ENCODE data around the gene ATP10D. TPM values are rescaled to one million over a fixed set of nuclear protein-coding genes. Genes with fewer than 3 reads are reported as not detected.

The ATP10D gene
- total and polyA plus RNA-seq, 8 donors, result 28.7 to 45.9 (median 32.3) TPM

- Histone ChIP-seq H3K4me3 (no peak overlapping the region), H3K27ac (no peak overlapping the region), H3K4me1 (no peaks in the 10 kb centered on the region), H3K9me3 (peaks cover 0 to 10% of the 10 kb centered on the region in 2 donors), H3K27me3 (no peaks in the 10 kb centered on the region), H3K36me3 (peaks cover 0 to 74% of the 10 kb centered on the region in 2 donors)
- DNase-seq (no peak), ATAC-seq (no peak)
- TF ChIP-seq, protein P1, sequence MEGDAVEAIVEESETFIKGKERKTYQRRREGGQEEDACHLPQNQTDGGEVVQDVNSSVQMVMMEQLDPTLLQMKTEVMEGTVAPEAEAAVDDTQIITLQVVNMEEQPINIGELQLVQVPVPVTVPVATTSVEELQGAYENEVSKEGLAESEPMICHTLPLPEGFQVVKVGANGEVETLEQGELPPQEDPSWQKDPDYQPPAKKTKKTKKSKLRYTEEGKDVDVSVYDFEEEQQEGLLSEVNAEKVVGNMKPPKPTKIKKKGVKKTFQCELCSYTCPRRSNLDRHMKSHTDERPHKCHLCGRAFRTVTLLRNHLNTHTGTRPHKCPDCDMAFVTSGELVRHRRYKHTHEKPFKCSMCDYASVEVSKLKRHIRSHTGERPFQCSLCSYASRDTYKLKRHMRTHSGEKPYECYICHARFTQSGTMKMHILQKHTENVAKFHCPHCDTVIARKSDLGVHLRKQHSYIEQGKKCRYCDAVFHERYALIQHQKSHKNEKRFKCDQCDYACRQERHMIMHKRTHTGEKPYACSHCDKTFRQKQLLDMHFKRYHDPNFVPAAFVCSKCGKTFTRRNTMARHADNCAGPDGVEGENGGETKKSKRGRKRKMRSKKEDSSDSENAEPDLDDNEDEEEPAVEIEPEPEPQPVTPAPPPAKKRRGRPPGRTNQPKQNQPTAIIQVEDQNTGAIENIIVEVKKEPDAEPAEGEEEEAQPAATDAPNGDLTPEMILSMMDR (IDR thresholded peaks at IDR 0.05), result no peak
- intact Hi-C loops (cut with DNase I), result no loop called here
Measured at GRCh38 chr4:47590325-47590724, 105.2 kb downstream of the ATP10D start.

- no peak for ATAC-seq
- no peak overlapping the region for H3K27ac ChIP-seq
- TF ChIP-seq, protein P1 (IDR thresholded peaks at IDR 0.05), result no peak
- no peaks in the 10 kb centered on the region for H3K4me1 ChIP-seq
- H3K27me3 ChIP-seq, result no peaks in the 10 kb centered on the region
- intact Hi-C loops (cut with DNase I), result no loop called here
- DNase-seq, result no peak
- no peaks in the 10 kb centered on the region for H3K9me3 ChIP-seq
- H3K36me3 ChIP-seq, result peaks cover 0 to 9% of the 10 kb centered on the region in 2 donors
- H3K4me3 ChIP-seq, result no peak overlapping the region
Measured at GRCh38 chr4:47597696-47598095, 112.6 kb downstream of the ATP10D start.

DNA sequence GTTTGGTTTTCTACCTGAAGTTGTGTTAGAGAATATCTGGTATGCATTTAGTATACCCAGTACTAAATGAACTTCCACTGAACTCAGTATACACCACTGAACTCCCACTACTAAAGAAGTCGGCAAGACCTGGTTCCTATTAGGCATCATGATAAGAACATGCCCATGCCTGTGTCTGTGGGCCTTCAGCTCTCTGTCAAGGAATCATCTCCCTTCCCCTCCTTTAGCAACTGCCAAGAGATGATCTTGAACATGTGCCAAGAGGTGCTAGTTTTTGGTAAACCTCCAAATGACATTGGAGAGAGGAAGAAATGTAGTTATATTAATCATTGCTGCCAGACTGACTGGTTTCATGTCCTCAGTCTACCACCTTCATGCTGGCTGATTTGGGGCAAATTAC, 113.2 kb downstream of the ATP10D start:
- no peak for ATAC-seq
- no peaks in the 10 kb centered on the region for H3K27me3 ChIP-seq
- no peak for DNase-seq

GRCh38 chr4:47598896-47599295, 113.8 kb downstream of the ATP10D start:
- ATAC-seq, result no peak
- Histone ChIP-seq H3K9me3 (no peaks in the 10 kb centered on the region), H3K36me3 (peaks cover 0 to 8% of the 10 kb centered on the region in 2 donors), H3K27ac (no peak overlapping the region), H3K4me1 (no peaks in the 10 kb centered on the region), H3K27me3 (no peaks in the 10 kb centered on the region), H3K4me3 (no peak overlapping the region)
- intact Hi-C loops (cut with DNase I), result no loop called here
- no peak for DNase-seq
- TF ChIP-seq, protein P1 (IDR thresholded peaks at IDR 0.05), result no peak

More for the DNA sequence above, 113.2 kb downstream of the ATP10D start:
- no peaks in the 10 kb centered on the region for H3K9me3 ChIP-seq
- TF ChIP-seq, protein P1 (IDR thresholded peaks at IDR 0.05), result no peak
- peaks cover 0 to 8% of the 10 kb centered on the region in 2 donors for H3K36me3 ChIP-seq
- intact Hi-C loops (cut with DNase I), result no loop called here
- no peaks in the 10 kb centered on the region for H3K4me1 ChIP-seq
- H3K4me3 ChIP-seq, result no peak overlapping the region
- H3K27ac ChIP-seq, result no peak overlapping the region

DNA sequence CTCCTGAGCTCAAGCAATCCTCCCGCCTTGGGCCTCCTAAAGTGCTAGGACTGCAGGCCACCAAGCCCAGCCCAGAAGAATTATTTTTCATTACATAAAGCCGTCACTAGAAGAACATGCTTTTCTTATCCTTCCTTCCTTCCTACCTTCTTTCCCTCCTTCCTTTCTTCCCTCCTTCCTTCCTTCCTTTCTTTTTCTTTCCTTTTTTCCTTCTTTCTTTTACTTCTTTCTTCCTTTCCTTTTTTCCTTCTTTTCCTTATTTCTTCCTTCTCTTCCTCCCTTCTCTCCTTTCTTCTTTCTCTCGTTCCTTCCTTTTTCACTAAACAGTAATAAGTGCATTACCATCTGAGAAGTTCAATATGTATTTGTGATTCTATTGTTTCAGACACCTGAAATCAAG, 121.4 kb downstream of the ATP10D start:
- no peak overlapping the region for H3K27ac ChIP-seq
- H3K4me1 ChIP-seq, result no peaks in the 10 kb centered on the region
- intact Hi-C loops (cut with DNase I), result no loop called here
- TF ChIP-seq, protein P1 (IDR thresholded peaks at IDR 0.05), result no peak
- H3K27me3 ChIP-seq, result no peaks in the 10 kb centered on the region
- H3K4me3 ChIP-seq, result no peak overlapping the region
- DNase-seq (no peak), ATAC-seq (no peak)
- H3K9me3 ChIP-seq, result no peaks in the 10 kb centered on the region
- H3K36me3 ChIP-seq, result no peaks in the 10 kb centered on the region
